ENCODE measurements around the gene SDS.

DNA sequence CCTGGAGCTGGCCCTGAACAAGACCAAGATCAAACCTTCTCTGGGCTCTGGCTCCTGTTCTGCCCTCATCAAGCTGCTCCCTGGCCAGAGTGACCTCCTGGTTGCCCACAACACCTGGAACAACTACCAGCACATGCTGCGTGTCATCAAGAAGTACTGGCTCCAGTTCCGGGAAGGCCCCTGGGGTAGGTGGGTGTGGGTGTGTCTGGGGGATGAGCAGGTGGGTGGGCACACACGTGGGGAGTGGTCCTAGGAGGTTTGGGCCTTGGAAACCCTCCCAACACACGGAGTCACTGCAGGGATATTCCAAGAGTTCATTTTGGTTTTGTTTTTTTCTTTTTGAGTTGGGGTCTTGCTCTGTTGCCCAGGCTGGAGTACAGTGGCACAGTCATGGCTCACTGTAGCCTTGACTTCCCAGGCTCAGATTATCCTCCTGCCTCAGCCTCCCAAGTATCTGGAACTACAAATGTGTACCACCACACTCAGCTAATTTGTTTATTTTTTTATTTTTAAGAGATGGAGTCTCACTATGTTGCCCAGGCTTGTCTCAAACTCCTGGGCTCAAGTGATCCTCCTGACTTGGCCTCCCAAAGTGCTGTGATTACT is 28.8 kb downstream of the SDS start:
- TF ChIP-seq POLR2A (IDR thresholded peaks at IDR 0.05) = no peak
- TF ChIP-seq, protein P1, sequence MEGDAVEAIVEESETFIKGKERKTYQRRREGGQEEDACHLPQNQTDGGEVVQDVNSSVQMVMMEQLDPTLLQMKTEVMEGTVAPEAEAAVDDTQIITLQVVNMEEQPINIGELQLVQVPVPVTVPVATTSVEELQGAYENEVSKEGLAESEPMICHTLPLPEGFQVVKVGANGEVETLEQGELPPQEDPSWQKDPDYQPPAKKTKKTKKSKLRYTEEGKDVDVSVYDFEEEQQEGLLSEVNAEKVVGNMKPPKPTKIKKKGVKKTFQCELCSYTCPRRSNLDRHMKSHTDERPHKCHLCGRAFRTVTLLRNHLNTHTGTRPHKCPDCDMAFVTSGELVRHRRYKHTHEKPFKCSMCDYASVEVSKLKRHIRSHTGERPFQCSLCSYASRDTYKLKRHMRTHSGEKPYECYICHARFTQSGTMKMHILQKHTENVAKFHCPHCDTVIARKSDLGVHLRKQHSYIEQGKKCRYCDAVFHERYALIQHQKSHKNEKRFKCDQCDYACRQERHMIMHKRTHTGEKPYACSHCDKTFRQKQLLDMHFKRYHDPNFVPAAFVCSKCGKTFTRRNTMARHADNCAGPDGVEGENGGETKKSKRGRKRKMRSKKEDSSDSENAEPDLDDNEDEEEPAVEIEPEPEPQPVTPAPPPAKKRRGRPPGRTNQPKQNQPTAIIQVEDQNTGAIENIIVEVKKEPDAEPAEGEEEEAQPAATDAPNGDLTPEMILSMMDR (IDR thresholded peaks at IDR 0.05) = no peak

All from sigmoid colon (tissue), 3 donors.